K562 (cell line): ENCODE measurements around the gene RABGAP1L. TPM values are rescaled to one million over a fixed set of nuclear protein-coding genes. Genes with fewer than 3 reads are reported as not detected.

Experiments used
- ATF1 ChIP-seq, 2 experiments: fragments of 450-650 bp in 1 of 2; IDR thresholded peaks; 2 replicates each; pipeline ENCODE4 v1.6.1; 2016; ENCODE audit warnings: missing compliant biosample characterization in 1 of 2, missing genetic modification characterization in 1 of 2
- MXI1 ChIP-seq: IDR thresholded peaks from 2 replicates; pipeline ENCODE4 v1.6.1; 2011; ENCODE audit warnings: low read depth, mild to moderate bottlenecking, improper control_type of control experiment, low read length
- NONO ChIP-seq, 2 experiments: fragments of 200-400 bp in 1 of 2; fragments of 450-650 bp in 1 of 2; formaldehyde crosslinking in 1 of 2; IDR thresholded peaks; 2 replicates each; pipeline ENCODE4 v1.6.1; 2017; ENCODE audit warnings: low read depth in 2 of 2, mild to moderate bottlenecking in 2 of 2, moderate library complexity in 2 of 2, low read length in 1 of 2
- TEAD2 ChIP-seq: fragments of 450-650 bp; IDR thresholded peaks from 2 replicates; pipeline ENCODE4 v1.6.1; 2016; ENCODE audit warnings: missing genetic modification characterization, control low read depth, missing compliant biosample characterization
- polyA plus RNA-seq, 8 experiments: library from polyadenylated mRNA; depleted of rRNA in 4 of 8; stranded (reverse) in 5 of 8; unstranded in 3 of 8; fragments of >200 nt; fragmentation: Nextera tagmentation in 2 of 8; fragmentation: Illumina TruSeq in 1 of 8; extraction: Ambion mirVana in 2 of 8; extraction: Trizol in 1 of 8; gene quantifications; 2 replicates each; pipeline versions ENCODE4 v1.2.1 to v1.2.3, GENCODE V29; 2011 to 2014; ENCODE audit warnings: inconsistent platforms in 1 of 8, missing spikeins in 1 of 8
- total RNA-seq, 7 experiments: library from RNA; depleted of rRNA in 6 of 7; stranded (reverse); fragments of >200 nt in 6 of 7; fragmentation: Illumina TruSeq in 2 of 7; extraction: Trizol in 2 of 7; gene quantifications; 2 replicates each; pipeline versions ENCODE4 v1.2.1 to v1.2.3, GENCODE V29; 2011 to 2021; ENCODE audit warnings: low replicate concordance in 1 of 7
- TF ChIP-seq, protein P1 (sequence below), 3 experiments: IDR thresholded peaks in 2 of 3; conservative IDR thresholded peaks in 1 of 3; 2 replicates each; pipeline ENCODE4 v1.5.1; 2011 to 2012; ENCODE audit warnings: low read length in 3 of 3, mild to moderate bottlenecking in 3 of 3, control low read depth in 2 of 3, improper control_type of control experiment in 1 of 3, inconsistent platforms in 1 of 3, low read depth in 1 of 3, mixed read lengths in 1 of 3, moderate library complexity in 1 of 3; ENCODE audit not compliant: insufficient read depth in 2 of 3
- TF ChIP-seq, protein P2 (sequence below), 2 experiments: fragments of 450-650 bp in 1 of 2; sonication (generic) in 1 of 2; formaldehyde crosslinking in 1 of 2; IDR thresholded peaks; 2 replicates each; pipeline versions ENCODE4 v1.7.1 to v1.9.0; 2016 to 2022; ENCODE audit warnings: inconsistent platforms in 1 of 2, mild to moderate bottlenecking in 1 of 2, missing genetic modification reagents in 1 of 2
- TF ChIP-seq, protein P3 (sequence below): IDR thresholded peaks from 2 replicates; pipeline ENCODE4 v1.6.1; 2011; ENCODE audit warnings: borderline replicate concordance, low read depth, mild to moderate bottlenecking, moderate library complexity, low read length; ENCODE audit not compliant: insufficient read depth, poor library complexity, severe bottlenecking
- TF ChIP-seq, protein P4 (sequence below): sonication (generic); formaldehyde crosslinking; IDR thresholded peaks from 2 replicates; pipeline ENCODE4 v1.8.0; 2023; ENCODE audit warnings: mild to moderate bottlenecking, missing genetic modification reagents

RABGAP1L gene
- total and polyA plus RNA-seq, 9 of the 15 experiments (the other 6 are each of a cell fraction or from before 2014, with no cell fraction given) = 16.5 to 44.9 (median 26.7) TPM

DNA sequence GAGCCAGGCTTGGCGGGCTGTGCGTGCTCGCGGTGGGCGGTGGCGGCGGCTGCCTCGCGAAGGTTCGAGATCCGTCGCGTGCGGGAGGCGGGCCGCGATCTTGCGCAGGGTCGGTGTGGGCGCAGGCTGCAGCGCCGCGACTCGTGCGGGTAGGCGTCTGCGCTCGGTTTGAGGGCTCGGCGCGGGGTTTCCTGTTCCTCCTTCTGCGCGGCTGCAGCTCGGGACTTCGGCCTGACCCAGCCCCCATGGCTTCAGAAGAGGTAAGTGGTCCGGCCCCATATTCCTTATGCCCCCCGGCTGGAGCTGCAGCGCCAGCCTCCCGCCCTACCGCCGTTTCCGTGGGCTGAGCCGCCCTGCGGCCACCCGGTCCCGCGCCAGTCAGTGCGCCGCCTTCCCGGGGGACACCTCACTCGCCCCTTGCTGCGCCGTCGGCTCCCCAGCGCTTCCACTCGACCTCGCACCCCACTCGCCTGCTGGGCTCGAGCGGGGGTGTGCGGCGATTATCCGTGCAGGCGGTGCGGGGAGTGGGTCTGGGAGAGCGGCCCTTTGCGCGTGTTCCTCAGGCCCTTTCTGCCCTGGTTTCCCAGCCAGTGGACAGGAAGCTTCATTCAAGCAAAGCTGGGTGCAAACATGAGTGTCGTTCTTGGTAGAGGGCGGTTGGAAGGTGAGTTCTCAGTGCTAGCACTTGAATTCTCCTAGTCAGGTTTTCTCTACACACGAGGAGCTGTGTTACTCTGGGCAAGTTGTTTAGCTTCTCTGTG lies 840.8 kb downstream of the RABGAP1L start, which contains the start of gene CACYBP (continued):
- TF ChIP-seq, protein P1, sequence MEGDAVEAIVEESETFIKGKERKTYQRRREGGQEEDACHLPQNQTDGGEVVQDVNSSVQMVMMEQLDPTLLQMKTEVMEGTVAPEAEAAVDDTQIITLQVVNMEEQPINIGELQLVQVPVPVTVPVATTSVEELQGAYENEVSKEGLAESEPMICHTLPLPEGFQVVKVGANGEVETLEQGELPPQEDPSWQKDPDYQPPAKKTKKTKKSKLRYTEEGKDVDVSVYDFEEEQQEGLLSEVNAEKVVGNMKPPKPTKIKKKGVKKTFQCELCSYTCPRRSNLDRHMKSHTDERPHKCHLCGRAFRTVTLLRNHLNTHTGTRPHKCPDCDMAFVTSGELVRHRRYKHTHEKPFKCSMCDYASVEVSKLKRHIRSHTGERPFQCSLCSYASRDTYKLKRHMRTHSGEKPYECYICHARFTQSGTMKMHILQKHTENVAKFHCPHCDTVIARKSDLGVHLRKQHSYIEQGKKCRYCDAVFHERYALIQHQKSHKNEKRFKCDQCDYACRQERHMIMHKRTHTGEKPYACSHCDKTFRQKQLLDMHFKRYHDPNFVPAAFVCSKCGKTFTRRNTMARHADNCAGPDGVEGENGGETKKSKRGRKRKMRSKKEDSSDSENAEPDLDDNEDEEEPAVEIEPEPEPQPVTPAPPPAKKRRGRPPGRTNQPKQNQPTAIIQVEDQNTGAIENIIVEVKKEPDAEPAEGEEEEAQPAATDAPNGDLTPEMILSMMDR (IDR thresholded peaks at IDR 0.05 in 2 of 3, conservative IDR thresholded peaks at IDR 0.05 in 1 of 3; ENCODE audit: insufficient read depth in 2 of 3, low read depth in 1 of 3, low read length in 3 of 3) = peak in 2 of 3 experiments; percentile 4 to 11; a peak in 2 of 6 replicates
- TF ChIP-seq MXI1 = peak; percentile 51; the same call in 1 of the 2 replicates
- TF ChIP-seq ATF1 (CRISPR knock-in tag; IDR thresholded peaks at IDR 0.05) = no peak
- TF ChIP-seq ATF1 (tag; IDR thresholded peaks at IDR 0.05) = no peak
- no peak for TF ChIP-seq TEAD2
- peak in 1 of 2 experiments; percentile 34; a peak in 1 of 4 replicates for TF ChIP-seq NONO (IDR thresholded peaks at IDR 0.05; ENCODE audit: low read depth in 2 of 2, low read length in 1 of 2)
- TF ChIP-seq, protein P2, sequence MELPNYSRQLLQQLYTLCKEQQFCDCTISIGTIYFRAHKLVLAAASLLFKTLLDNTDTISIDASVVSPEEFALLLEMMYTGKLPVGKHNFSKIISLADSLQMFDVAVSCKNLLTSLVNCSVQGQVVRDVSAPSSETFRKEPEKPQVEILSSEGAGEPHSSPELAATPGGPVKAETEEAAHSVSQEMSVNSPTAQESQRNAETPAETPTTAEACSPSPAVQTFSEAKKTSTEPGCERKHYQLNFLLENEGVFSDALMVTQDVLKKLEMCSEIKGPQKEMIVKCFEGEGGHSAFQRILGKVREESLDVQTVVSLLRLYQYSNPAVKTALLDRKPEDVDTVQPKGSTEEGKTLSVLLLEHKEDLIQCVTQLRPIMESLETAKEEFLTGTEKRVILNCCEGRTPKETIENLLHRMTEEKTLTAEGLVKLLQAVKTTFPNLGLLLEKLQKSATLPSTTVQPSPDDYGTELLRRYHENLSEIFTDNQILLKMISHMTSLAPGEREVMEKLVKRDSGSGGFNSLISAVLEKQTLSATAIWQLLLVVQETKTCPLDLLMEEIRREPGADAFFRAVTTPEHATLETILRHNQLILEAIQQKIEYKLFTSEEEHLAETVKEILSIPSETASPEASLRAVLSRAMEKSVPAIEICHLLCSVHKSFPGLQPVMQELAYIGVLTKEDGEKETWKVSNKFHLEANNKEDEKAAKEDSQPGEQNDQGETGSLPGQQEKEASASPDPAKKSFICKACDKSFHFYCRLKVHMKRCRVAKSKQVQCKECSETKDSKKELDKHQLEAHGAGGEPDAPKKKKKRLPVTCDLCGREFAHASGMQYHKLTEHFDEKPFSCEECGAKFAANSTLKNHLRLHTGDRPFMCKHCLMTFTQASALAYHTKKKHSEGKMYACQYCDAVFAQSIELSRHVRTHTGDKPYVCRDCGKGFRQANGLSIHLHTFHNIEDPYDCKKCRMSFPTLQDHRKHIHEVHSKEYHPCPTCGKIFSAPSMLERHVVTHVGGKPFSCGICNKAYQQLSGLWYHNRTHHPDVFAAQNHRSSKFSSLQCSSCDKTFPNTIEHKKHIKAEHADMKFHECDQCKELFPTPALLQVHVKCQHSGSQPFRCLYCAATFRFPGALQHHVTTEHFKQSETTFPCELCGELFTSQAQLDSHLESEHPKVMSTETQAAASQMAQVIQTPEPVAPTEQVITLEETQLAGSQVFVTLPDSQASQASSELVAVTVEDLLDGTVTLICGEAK (IDR thresholded peaks at IDR 0.05) = 0 out of 2 replicates have a peak, but pooled peaks have one; percentile 40
- TF ChIP-seq, protein P2 (CRISPR knock-in tag; IDR thresholded peaks at IDR 0.05) = no peak
- TF ChIP-seq, protein P3, sequence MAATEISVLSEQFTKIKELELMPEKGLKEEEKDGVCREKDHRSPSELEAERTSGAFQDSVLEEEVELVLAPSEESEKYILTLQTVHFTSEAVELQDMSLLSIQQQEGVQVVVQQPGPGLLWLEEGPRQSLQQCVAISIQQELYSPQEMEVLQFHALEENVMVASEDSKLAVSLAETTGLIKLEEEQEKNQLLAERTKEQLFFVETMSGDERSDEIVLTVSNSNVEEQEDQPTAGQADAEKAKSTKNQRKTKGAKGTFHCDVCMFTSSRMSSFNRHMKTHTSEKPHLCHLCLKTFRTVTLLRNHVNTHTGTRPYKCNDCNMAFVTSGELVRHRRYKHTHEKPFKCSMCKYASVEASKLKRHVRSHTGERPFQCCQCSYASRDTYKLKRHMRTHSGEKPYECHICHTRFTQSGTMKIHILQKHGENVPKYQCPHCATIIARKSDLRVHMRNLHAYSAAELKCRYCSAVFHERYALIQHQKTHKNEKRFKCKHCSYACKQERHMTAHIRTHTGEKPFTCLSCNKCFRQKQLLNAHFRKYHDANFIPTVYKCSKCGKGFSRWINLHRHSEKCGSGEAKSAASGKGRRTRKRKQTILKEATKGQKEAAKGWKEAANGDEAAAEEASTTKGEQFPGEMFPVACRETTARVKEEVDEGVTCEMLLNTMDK = no peak
- TF ChIP-seq, protein P4, sequence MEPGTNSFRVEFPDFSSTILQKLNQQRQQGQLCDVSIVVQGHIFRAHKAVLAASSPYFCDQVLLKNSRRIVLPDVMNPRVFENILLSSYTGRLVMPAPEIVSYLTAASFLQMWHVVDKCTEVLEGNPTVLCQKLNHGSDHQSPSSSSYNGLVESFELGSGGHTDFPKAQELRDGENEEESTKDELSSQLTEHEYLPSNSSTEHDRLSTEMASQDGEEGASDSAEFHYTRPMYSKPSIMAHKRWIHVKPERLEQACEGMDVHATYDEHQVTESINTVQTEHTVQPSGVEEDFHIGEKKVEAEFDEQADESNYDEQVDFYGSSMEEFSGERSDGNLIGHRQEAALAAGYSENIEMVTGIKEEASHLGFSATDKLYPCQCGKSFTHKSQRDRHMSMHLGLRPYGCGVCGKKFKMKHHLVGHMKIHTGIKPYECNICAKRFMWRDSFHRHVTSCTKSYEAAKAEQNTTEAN (CRISPR knock-in tag) = no peak
